ENCODE results near the gene FN3K.
"Not testable (repeated sequence)": the region's sequence is repeated elsewhere in the genome, so short reads cannot be mapped to it uniquely, and the experiment has no call there.

Gene FN3K

DNA sequence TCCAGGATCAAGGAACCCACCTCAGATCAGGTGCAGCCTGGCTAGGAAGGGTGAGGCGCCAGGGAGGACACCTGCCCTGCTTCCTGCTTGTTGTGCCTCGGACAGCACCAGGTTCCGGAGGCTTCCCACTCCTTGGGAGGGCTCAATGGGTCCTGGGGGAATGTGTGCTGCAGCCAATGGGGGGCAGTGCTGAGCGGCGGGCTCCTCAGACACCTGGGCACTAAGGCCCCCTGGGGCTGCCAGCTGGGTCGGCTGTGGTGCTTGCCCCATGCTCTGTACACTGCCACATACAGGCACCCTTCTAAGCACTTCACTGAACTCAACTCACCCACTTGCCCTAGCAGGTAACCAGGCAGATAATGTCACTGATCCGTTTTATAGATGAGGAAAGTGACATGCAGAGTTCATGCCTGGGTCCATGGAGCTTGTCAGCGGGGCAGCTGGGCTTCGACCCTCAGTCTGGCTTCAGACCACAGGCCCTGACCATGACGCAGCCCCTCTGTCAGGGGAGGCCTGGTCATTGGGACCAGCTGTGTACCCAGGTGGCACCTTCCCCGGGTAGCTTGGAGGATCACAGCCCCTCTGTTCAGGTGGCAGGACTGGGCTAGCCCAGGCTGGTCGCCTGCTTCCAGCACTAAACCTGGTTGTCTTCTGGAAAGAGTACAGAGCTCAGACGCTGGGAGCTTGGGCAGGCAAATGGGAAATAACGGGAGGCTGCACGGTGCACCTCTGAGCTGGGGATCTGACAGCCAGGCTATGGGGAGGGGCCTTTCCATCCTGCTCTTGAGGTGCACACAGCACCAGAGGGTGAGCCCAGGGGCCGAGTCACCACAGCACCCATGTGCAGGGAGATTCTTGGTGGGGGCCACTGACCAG lies 8.2 kb downstream of the FN3K start:
- H3K36me3 ChIP-seq, result peaks cover 3% of the 10 kb centered on the region; the same call in 1 of the 2 replicates
- H3K9me3 ChIP-seq, result no peaks in the 10 kb centered on the region; the same call in 1 of the 2 replicates
- H3K4me1 ChIP-seq, result no peaks in the 10 kb centered on the region
- no peak for DNase-seq
- H3K27me3 ChIP-seq, result no peaks in the 10 kb centered on the region
- TF ChIP-seq, protein P1, sequence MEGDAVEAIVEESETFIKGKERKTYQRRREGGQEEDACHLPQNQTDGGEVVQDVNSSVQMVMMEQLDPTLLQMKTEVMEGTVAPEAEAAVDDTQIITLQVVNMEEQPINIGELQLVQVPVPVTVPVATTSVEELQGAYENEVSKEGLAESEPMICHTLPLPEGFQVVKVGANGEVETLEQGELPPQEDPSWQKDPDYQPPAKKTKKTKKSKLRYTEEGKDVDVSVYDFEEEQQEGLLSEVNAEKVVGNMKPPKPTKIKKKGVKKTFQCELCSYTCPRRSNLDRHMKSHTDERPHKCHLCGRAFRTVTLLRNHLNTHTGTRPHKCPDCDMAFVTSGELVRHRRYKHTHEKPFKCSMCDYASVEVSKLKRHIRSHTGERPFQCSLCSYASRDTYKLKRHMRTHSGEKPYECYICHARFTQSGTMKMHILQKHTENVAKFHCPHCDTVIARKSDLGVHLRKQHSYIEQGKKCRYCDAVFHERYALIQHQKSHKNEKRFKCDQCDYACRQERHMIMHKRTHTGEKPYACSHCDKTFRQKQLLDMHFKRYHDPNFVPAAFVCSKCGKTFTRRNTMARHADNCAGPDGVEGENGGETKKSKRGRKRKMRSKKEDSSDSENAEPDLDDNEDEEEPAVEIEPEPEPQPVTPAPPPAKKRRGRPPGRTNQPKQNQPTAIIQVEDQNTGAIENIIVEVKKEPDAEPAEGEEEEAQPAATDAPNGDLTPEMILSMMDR (IDR thresholded peaks at IDR 0.05; ENCODE audit: low read depth, low read length), result no peak
- no peak overlapping the region for H3K4me3 ChIP-seq (ENCODE audit: low read depth, low read length)

DNA sequence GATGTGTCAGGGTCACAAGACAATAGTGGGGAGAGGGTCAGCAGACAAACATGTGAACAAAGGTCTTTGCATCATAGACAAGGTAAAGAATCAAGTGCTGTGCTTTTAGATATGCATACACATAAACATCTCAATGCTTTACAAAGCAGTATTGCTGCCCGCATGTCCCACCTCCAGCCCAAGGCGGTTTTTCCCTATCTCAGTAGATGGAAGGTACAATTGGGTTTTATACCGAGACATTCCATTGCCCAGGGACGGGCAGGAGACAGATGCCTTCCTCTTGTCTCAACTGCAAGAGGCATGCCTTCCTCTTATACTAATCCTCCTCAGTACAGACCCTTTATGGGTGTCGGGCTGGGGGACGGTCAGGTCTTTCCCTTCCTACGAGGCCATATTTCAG lies 9.3 kb downstream of the FN3K start:
- DNase-seq; H3K9me3 ChIP-seq; H3K27me3 ChIP-seq; H3K4me3 ChIP-seq (ENCODE audit: low read depth, low read length); H3K4me1 ChIP-seq; H3K36me3 ChIP-seq: not testable (repeated sequence)

DNA sequence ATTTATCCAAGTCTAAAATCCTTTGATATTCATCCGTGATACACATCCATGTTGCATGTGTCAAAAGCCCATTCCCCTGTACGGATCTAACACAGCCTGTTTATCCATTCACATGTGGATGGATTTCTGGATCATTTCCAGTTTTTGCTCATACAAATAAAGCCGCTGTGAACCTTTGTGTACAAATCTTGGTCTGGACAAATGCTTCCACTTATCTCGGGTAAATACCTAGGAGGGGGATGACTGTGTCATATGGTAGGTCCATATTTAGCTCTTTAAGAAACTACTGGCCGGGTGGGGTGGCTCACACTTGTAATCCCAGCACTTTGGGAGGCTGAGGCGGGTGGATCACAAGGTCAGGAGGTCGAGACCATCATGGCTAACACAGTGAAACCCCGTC lies 10.1 kb downstream of the FN3K start:
- no peak for DNase-seq
- Histone ChIP-seq H3K36me3 (peaks cover 3% of the 10 kb centered on the region; the same call in 1 of the 2 replicates), H3K27me3 (no peaks in the 10 kb centered on the region), H3K9me3 (no peaks in the 10 kb centered on the region; the same call in 1 of the 2 replicates), H3K4me3 (ENCODE audit: low read depth, low read length) (no peak overlapping the region), H3K4me1 (no peaks in the 10 kb centered on the region)
- TF ChIP-seq, protein P1 (IDR thresholded peaks at IDR 0.05; ENCODE audit: low read depth, low read length), result no peak

DNA sequence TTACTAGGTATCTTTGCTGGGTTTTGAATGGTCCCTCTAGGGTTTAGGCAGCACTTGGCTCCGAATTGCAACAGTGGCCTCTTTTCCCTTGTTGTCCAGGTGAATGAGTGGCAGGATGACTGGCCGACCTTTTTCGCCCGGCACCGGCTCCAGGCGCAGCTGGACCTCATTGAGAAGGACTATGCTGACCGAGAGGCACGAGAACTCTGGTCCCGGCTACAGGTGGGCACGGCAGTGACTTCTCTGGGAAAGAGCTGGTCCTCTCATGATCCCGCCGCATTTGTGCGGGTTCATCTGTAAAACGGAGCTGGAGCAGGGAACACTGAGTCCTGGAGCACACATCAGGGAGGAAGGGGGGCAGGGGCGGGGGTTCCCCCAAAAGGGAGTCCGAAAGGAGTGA lies 13.3 kb downstream of the FN3K start:
- H3K4me1 ChIP-seq, result no peaks in the 10 kb centered on the region
- H3K27me3 ChIP-seq, result no peaks in the 10 kb centered on the region
- H3K36me3 ChIP-seq, result no peaks in the 10 kb centered on the region
- TF ChIP-seq, protein P1 (IDR thresholded peaks at IDR 0.05; ENCODE audit: low read depth, low read length), result no peak
- H3K9me3 ChIP-seq, result no peaks in the 10 kb centered on the region
- DNase-seq, result no peak
- H3K4me3 ChIP-seq (ENCODE audit: low read depth, low read length), result no peak overlapping the region

DNA sequence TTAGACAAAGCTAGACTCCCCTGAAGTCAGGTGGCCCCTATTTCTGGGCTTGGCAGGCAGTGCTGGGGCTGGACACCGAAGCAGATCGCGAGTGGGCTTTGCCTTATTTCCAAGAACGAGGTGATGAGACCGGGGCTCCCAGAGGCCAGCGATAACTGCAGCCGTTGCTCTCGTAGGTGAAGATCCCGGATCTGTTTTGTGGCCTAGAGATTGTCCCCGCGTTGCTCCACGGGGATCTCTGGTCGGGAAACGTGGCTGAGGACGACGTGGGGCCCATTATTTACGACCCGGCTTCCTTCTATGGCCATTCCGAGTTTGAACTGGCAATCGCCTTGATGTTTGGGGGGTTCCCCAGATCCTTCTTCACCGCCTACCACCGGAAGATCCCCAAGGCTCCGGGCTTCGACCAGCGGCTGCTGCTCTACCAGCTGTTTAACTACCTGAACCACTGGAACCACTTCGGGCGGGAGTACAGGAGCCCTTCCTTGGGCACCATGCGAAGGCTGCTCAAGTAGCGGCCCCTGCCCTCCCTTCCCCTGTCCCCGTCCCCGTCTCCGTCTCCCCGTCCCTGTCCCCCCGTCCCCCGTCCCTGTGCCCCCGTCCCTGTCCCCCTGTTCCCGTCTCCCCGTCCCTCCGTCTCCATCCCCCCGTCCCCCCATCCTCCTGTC lies 15.0 kb downstream of the FN3K start:
- no peaks in the 10 kb centered on the region for H3K27me3 ChIP-seq
- no peak for DNase-seq
- TF ChIP-seq, protein P1 (IDR thresholded peaks at IDR 0.05; ENCODE audit: low read depth, low read length), result no peak

DNA sequence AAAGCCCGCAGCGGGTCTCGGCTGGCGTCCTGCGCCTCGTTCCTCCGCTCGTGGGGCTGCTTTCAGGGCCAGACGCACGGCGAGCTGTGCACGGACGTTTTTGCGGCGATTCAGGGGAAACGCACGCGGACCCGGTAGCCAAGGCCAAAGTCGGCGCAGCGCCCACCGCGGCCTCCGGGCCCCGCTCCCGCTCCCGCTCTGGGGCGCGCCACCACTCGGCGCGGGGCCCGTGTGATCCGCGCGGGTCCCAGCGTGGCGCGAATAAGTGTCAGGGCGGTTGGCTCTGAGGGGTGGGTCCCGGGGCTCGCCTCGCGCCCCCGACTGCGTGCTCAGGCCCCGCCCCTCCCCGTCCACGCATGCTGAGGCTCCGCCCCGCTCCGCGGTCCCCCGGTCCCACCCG lies 15.8 kb downstream of the FN3K start:
- Histone ChIP-seq H3K4me1 (no peaks in the 10 kb centered on the region), H3K9me3 (no peaks in the 10 kb centered on the region), H3K4me3 (ENCODE audit: low read depth, low read length) (peak overlapping the region; percentile 54), H3K27me3 (no peaks in the 10 kb centered on the region), H3K36me3 (no peaks in the 10 kb centered on the region; the same call in 1 of the 2 replicates)
- DNase-seq, result no peak
- TF ChIP-seq, protein P1 (IDR thresholded peaks at IDR 0.05; ENCODE audit: low read depth, low read length), result no peak

More for the DNA sequence above, 15.0 kb downstream of the FN3K start:
- H3K4me3 ChIP-seq (ENCODE audit: low read depth, low read length), result no peak overlapping the region
- H3K9me3 ChIP-seq, result no peaks in the 10 kb centered on the region
- H3K4me1 ChIP-seq, result no peaks in the 10 kb centered on the region
- H3K36me3 ChIP-seq, result no peaks in the 10 kb centered on the region

All from BE2C (cell line).